Keratinocyte (primary cell): ENCODE results near the gene NUP210. TPM values are rescaled to one million over a fixed set of nuclear protein-coding genes. Genes with fewer than 3 reads are reported as not detected.

Experiments used
- DNase-seq: peaks from one replicate; pipeline ENCODE4 v3.0.0-alpha.2; 2011; ENCODE audit warnings: low read depth, missing footprints, low spot score
- FAIRE-seq: peaks from 2 replicates; lab custom pipeline; 2011; peaks lifted over from hg19 to GRCh38; lab: Jason Lieb, UNC
- H2AFZ ChIP-seq: 2 replicates; pipeline ENCODE4 v1.6.0; 2012; ENCODE audit warnings: low read length, control low read depth, inconsistent platforms; ENCODE audit not compliant: control insufficient read depth
- H3K27ac ChIP-seq: 2 replicates; pipeline ENCODE4 v1.5.1; 2011; ENCODE audit warnings: low read length; ENCODE audit not compliant: control insufficient read depth, insufficient read depth
- H3K27me3 ChIP-seq: 3 replicates; pipeline ENCODE4 v1.6.0; 2011; ENCODE audit warnings: low read length; ENCODE audit not compliant: control insufficient read depth, insufficient read depth; ENCODE audit errors: extremely low read depth
- H3K36me3 ChIP-seq, 2 experiments: 2 replicates in 1 of 2; 3 replicates in 1 of 2; pipeline ENCODE4 v1.5.1; 2011; ENCODE audit warnings: low read length in 2 of 2, mild to moderate bottlenecking in 1 of 2; ENCODE audit not compliant: control insufficient read depth in 2 of 2, insufficient read depth in 2 of 2; ENCODE audit errors: extremely low read depth in 1 of 2
- H3K4me1 ChIP-seq: 3 replicates; pipeline ENCODE4 v1.5.1; 2011; ENCODE audit warnings: low read length; ENCODE audit not compliant: control insufficient read depth, insufficient read depth; ENCODE audit errors: extremely low read depth
- H3K4me2 ChIP-seq: 3 replicates; pipeline ENCODE4 v1.6.0; 2011; ENCODE audit warnings: low read depth, low read length; ENCODE audit not compliant: control insufficient read depth, insufficient read depth; ENCODE audit errors: extremely low read depth
- H3K4me3 ChIP-seq, 3 experiments: fragments of 200-600 bp in 1 of 3; sonication (generic) in 1 of 3; 2 replicates in 2 of 3; 3 replicates in 1 of 3; pipeline ENCODE4 v1.5.1; 2011 to 2016; ENCODE audit warnings: low read length in 3 of 3, mild to moderate bottlenecking in 3 of 3, control low read depth in 2 of 3, inconsistent platforms in 1 of 3, low read depth in 1 of 3, mixed read lengths in 1 of 3, mixed run types in 1 of 3, moderate library complexity in 1 of 3; ENCODE audit not compliant: control insufficient read depth in 2 of 3, insufficient read depth in 2 of 3; ENCODE audit errors: extremely low read depth in 1 of 3
- H3K79me2 ChIP-seq: 2 replicates; pipeline ENCODE4 v1.6.0; 2012; ENCODE audit warnings: low read length; ENCODE audit not compliant: control insufficient read depth, insufficient read depth
- H3K9ac ChIP-seq: 3 replicates; pipeline ENCODE4 v1.6.0; 2011; ENCODE audit warnings: low read length; ENCODE audit not compliant: control insufficient read depth, insufficient read depth; ENCODE audit errors: extremely low read depth
- H3K9me1 ChIP-seq: 3 replicates; pipeline ENCODE4 v1.6.0; 2011; ENCODE audit warnings: low read length; ENCODE audit not compliant: control insufficient read depth, insufficient read depth; ENCODE audit errors: extremely low read depth
- H3K9me3 ChIP-seq: 2 replicates; pipeline ENCODE4 v1.5.1; 2012; ENCODE audit warnings: low read depth, low read length; ENCODE audit not compliant: control insufficient read depth
- H4K20me1 ChIP-seq: 3 replicates; pipeline ENCODE4 v1.6.0; 2011; ENCODE audit warnings: low read length; ENCODE audit not compliant: control insufficient read depth, insufficient read depth; ENCODE audit errors: extremely low read depth
- EZH2 ChIP-seq: IDR thresholded peaks from one replicate; pipeline ENCODE4 v1.6.1; 2012; ENCODE audit warnings: inconsistent platforms, mild to moderate bottlenecking, low read length, moderate library complexity
- dilution Hi-C: fragments of 300-500 bp; cut with MboI; formaldehyde crosslinking; loops from one replicate; pipeline ENCODE4 v1.7.0; 2020; ENCODE audit warnings: low sequenced_read_pairs; ENCODE audit not compliant: extremely low pct_ligation_motif_present
- polyA plus RNA-seq, 5 experiments: library from polyadenylated mRNA; depleted of rRNA in 3 of 5; stranded (reverse) in 3 of 5; stranded (forward) in 1 of 5; unstranded in 1 of 5; fragments of >200 nt; gene quantifications; 1 replicate in 1 of 5; 2 replicates in 3 of 5; 3 replicates in 1 of 5; pipeline versions ENCODE4 v1.2.1 to v1.2.3, GENCODE V29; 2011 to 2012; ENCODE audit warnings: missing spikeins in 2 of 5, low read depth in 1 of 5, low replicate concordance in 1 of 5
- TF ChIP-seq, protein P1 (sequence below), 3 experiments: IDR thresholded peaks in 1 of 3; conservative IDR thresholded peaks in 1 of 3; optimal IDR thresholded peaks in 1 of 3; 2 replicates in 2 of 3; 3 replicates in 1 of 3; pipeline versions ENCODE3 to v1.5.1; 2011; ENCODE audit warnings: low read length in 3 of 3, mild to moderate bottlenecking in 3 of 3, moderate library complexity in 2 of 3, control low read depth in 1 of 3, inconsistent platforms in 1 of 3; ENCODE audit not compliant: insufficient read depth in 2 of 3; ENCODE audit errors: extremely low read depth in 1 of 3

Gene NUP210
- polyA plus RNA-seq, 1 donor (not counting 4 experiments of a cell fraction or from before 2014, with no cell fraction given): 0.01 TPM

- H3K27ac ChIP-seq: no peak overlapping the region
- H3K4me3 ChIP-seq: no peak overlapping the region
- H2AFZ ChIP-seq: no peak overlapping the region
- peaks cover 24% of the 10 kb centered on the region for H3K27me3 ChIP-seq
- H3K4me2 ChIP-seq: no peak overlapping the region
- no peaks in the 10 kb centered on the region for H3K36me3 ChIP-seq
- no peaks in the 10 kb centered on the region for H4K20me1 ChIP-seq
- no peaks in the 10 kb centered on the region for H3K9me3 ChIP-seq
- no peaks in the 10 kb centered on the region for H3K4me1 ChIP-seq
- TF ChIP-seq, protein P1, sequence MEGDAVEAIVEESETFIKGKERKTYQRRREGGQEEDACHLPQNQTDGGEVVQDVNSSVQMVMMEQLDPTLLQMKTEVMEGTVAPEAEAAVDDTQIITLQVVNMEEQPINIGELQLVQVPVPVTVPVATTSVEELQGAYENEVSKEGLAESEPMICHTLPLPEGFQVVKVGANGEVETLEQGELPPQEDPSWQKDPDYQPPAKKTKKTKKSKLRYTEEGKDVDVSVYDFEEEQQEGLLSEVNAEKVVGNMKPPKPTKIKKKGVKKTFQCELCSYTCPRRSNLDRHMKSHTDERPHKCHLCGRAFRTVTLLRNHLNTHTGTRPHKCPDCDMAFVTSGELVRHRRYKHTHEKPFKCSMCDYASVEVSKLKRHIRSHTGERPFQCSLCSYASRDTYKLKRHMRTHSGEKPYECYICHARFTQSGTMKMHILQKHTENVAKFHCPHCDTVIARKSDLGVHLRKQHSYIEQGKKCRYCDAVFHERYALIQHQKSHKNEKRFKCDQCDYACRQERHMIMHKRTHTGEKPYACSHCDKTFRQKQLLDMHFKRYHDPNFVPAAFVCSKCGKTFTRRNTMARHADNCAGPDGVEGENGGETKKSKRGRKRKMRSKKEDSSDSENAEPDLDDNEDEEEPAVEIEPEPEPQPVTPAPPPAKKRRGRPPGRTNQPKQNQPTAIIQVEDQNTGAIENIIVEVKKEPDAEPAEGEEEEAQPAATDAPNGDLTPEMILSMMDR (optimal IDR thresholded peaks at IDR 0.05 in 1 of 3, IDR thresholded peaks at IDR 0.05 in 1 of 3, conservative IDR thresholded peaks at IDR 0.05 in 1 of 3; ENCODE audit: extremely low read depth in 1 of 3, insufficient read depth in 2 of 3, low read length in 3 of 3): no peak
- TF ChIP-seq EZH2: no peak
- dilution Hi-C loops: no loop called here
- H3K79me2 ChIP-seq: no peaks in the 10 kb centered on the region
- no peaks in the 10 kb centered on the region for H3K9me1 ChIP-seq
- H3K9ac ChIP-seq: no peak overlapping the region
- no peak for DNase-seq
- FAIRE-seq: no peak
These were observed 51.3 kb downstream of the NUP210 start for GRCh38 chr3:13368834-13369233.

DNA sequence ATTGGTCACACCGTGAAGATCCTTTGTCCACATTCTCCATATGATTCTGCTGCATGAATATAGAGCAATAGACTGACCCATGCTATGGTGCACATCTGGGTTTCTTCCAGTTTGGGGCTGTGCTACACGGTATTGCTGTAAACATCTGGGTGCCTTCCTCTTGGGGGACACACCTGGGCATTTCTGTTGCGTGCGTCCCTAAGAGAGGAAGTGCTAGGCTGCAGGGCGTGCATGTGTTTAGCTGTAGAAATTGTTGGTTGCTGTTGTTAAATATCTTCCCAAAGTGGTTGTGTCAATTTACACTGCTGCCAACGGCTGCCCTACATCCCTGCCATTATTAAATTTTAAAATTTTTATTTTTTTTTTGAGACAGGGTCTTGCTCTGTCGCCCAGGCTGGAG is 52.4 kb downstream of the NUP210 start:
- H3K9me1 ChIP-seq: no peaks in the 10 kb centered on the region
- no peak for TF ChIP-seq EZH2
- TF ChIP-seq, protein P1 (optimal IDR thresholded peaks at IDR 0.05 in 1 of 3, IDR thresholded peaks at IDR 0.05 in 1 of 3, conservative IDR thresholded peaks at IDR 0.05 in 1 of 3; ENCODE audit: extremely low read depth in 1 of 3, insufficient read depth in 2 of 3, low read length in 3 of 3): no peak
- no peaks in the 10 kb centered on the region for H3K4me1 ChIP-seq
- no peaks in the 10 kb centered on the region for H3K9me3 ChIP-seq
- H3K36me3 ChIP-seq: no peaks in the 10 kb centered on the region
- no peak overlapping the region for H3K27ac ChIP-seq
- no peak overlapping the region for H2AFZ ChIP-seq
- no peak overlapping the region for H3K4me3 ChIP-seq
- FAIRE-seq: no peak
- dilution Hi-C loops: no loop called here
- no peak overlapping the region for H3K9ac ChIP-seq
- no peak for DNase-seq
- H3K79me2 ChIP-seq: no peaks in the 10 kb centered on the region
- no peak overlapping the region for H3K4me2 ChIP-seq
- no peaks in the 10 kb centered on the region for H4K20me1 ChIP-seq
- peaks cover 28% of the 10 kb centered on the region for H3K27me3 ChIP-seq
